ENCODE results near the gene PDCD1.
"Not testable (repeated sequence)": the region's sequence is repeated elsewhere in the genome, so short reads cannot be mapped to it uniquely, and the experiment has no call there.

Gene PDCD1

GRCh38 chr2:241810307-241811200, 48.1 kb downstream of the PDCD1 start:
- no peak for DNase-seq

DNA sequence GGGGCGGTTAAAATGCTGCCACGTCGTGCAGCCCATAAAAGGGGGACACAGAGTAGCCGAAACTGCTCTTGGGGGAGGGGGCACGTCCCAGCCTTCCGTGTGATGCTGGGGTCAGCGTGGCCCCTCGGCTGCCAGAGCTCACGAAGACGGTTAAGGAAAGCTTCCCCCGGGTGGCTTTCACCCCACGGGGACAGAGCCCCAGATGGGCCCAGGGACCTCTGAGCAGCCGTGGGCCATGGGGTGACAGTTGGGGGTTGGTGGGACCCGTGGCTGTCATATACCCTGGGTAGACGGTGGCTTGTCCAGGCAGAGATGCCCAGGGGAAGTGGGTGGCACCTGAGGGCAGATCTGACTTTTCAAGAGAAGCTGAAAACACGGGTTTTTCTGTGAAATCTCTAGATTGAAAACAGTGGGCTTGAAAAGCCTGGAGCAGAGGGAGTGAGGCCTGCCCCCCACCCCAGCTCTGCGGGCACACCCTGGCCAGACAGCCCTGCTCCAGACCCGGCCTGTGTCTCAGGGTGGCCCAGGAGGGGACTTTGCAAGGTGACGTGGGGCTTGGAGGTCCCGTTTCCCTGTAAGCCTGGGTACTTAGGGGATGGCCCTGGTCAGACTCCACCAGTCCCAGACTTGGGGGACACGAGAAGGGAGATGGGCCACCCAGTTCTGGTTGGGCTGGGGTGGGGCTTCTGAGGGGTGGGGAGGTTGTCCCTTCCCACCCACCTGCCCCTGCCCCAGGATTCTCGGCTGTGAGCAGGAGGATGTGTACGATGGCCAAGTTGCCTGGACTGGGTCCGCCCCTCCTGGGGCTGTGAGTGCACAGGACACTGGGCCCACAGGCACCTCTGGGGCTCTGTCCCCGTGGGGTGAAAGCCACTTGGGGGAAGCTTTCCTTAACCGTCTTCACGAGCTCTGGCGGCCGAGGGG, 49.0 kb downstream of the PDCD1 start:
- no peak for DNase-seq

DNA sequence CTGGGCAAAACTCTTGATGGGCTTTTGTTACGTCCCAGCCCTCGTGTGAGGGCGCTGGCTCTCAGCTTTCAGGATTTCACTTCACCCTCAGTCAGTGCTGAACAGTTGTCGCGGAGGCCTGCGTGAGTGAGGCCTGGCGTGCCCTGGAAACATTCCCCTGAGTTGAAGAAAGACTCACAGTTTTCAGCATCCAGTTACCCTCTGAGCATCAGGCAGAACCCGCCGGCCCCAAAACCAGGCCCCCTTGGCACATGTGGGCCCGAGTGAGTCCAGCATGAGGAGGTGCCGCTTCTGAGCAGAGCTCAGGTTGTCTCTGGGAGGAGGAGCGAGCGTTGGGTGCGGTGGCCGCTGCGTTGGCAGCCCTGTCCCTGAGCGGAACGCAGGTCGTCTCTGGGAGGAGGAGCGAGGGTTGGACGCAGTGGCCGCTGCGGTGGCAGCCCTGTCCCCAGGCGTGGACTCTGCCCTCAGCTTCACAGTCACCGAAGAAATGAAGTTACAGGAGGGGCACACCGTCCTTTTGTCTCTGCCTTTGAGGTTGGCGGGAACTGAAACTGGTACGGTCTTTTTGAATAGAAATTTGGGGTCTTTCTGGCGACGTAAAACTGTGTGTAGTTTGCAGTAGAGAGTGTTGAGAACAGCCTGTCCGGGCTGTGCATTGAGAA, 49.8 kb downstream of the PDCD1 start, which contains the start of gene NEU4:
NEU4 (plus strand) TSS at position 473 of the 662 bp plus-strand sequence. CDS start 5,292 bp downstream, outside the sequence.
- no peak for DNase-seq

GRCh38 chr2:241808051-241808720, 50.5 kb downstream of the PDCD1 start:
- DNase-seq: no peak

DNA sequence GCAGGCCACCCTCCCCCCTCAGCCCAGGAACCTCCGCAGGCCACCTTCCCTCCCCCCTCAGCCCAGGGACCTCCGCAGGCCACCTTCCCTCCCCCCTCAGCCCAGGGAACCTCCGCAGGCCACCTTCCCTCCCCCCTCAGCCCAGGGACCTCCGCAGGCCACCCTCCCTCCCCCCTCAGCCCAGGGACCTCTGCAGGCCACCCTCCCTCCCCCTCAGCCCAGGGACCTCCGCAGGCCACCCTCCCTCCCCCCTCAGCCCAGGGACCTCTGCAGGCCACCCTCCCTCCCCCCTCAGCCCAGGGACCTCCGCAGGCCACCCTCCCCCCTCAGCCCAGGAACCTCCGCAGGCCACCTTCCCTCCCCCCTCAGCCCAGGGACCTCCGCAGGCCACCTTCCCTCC, 52.5 kb downstream of the PDCD1 start:
- not testable (repeated sequence) for DNase-seq

GRCh38 chr2:241804326-241805229, 54.1 kb downstream of the PDCD1 start:
- DNase-seq: no peak

DNA sequence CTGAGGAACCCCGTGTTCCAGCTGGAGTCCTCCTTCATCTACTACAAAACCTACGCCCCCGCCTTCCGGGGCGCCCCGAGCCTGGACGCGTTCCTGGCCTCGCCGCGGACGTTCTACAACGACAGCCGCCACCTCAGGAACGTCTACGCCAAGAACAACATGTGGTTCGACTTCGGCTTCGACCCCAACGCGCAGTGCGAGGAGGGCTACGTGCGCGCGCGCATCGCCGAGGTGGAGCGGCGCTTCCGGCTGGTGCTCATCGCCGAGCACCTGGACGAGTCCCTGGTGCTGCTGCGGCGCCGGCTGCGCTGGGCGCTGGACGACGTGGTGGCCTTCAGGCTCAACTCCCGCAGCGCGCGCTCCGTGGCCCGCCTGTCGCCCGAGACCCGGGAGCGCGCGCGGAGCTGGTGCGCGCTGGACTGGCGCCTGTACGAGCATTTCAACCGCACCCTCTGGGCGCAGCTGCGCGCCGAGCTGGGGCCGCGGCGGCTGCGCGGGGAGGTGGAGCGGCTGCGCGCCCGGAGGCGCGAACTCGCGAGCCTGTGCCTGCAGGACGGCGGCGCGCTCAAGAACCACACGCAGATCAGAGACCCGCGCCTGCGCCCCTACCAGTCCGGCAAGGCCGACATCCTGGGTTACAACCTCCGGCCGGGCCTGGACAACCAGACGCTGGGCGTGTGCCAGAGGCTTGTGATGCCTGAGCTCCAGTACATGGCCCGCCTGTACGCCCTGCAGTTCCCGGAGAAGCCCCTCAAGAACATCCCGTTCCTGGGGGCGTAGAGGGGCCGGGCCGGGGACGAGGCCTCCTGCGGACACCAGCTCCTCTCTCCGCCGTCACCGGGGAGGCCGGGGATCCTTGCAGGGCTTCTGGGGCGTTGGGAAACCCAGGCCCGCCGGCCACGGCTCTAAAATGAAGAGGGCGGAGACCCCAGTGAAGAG, 55.0 kb downstream of the PDCD1 start:
- DNase-seq: peak; percentile 44

DNA sequence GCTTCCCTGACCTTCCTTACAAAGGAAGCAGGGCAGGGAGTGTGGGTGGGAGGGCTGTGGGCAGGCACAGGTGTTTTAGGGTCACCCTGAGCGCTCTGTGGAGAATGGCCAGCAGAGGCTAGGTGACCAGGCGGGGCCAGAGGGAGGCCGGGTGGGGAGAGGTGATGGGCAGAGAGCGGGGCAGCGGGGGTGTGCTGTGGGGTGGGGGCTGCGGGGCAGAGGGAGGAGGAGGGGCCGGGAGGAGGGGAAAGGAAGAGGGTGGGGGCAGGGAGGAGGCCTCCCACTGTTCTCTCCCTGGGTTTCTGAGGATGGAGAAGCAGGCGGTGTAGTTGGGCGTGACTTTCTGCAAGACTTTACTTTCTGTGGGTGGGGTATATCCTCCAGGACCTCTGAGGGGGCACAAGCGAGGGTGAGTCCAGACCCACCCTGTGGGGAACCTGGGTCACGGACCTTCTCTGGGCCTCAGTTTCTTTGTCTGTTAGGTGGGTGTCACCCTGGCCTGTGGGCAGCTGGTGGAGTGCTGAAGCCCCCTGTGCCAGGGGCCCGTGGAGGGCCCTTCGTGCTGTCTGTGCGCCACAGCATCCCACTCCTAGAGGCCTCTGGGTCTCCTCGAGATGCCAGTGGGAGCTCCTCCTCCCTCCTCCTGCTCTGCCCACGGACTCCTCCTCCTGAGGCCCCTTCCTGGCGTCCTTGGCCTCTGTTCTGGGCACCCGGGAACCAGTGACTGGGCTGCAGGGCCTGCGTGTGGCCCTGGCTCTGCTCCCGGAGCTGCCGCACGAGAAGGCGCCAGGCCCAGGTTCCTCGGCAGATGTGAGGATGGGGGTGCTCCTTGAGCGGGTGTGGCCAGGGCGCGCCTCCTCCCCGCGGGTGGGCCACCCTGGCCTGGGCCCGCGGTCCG, 56.0 kb downstream of the PDCD1 start:
- no peak for DNase-seq

- no peak for DNase-seq
Observed at GRCh38 chr2:241801611-241802420, 56.9 kb downstream of the PDCD1 start.

GRCh38 chr2:241800198-241800903, 58.3 kb downstream of the PDCD1 start:
- DNase-seq: not testable (repeated sequence)

Data from NCI-H345 (cell line).